Neural progenitor cell (in vitro differentiated cells): Measurements from ENCODE around the gene MYCBP2. TPM values are rescaled to one million over a fixed set of nuclear protein-coding genes. Genes with fewer than 3 reads are reported as not detected.

Experiments
- DNase-seq: peaks from one replicate; pipeline ENCODE4 v3.0.0-alpha.2; 2016; ENCODE audit warnings: low spot score
- H2AFZ ChIP-seq: fragments of 200-600 bp; sonication (generic); replicated peaks from 2 replicates; pipeline ENCODE4 v1.6.1; 2016; ENCODE audit warnings: antibody characterized with exemption
- H3F3A ChIP-seq: fragments of 200-600 bp; sonication (generic); 2 replicates; pipeline ENCODE4 v1.6.1; 2016; ENCODE audit warnings: antibody characterized with exemption, low read depth
- H3K27ac ChIP-seq: fragments of 200-600 bp; sonication (generic); 2 replicates; pipeline ENCODE4 v1.5.1; 2016; ENCODE audit warnings: mild to moderate bottlenecking
- H3K27me3 ChIP-seq: fragments of 200-600 bp; sonication (generic); 2 replicates; pipeline ENCODE4 v1.6.1; 2016; ENCODE audit warnings: mild to moderate bottlenecking, moderate library complexity
- H3K36me3 ChIP-seq: fragments of 200-600 bp; sonication (generic); 2 replicates; pipeline ENCODE4 v1.5.1; 2016
- H3K4me1 ChIP-seq: fragments of 200-600 bp; sonication (generic); 2 replicates; pipeline ENCODE4 v1.6.1; 2016; ENCODE audit warnings: mixed run types
- H3K4me2 ChIP-seq: fragments of 200-600 bp; sonication (generic); 2 replicates; pipeline ENCODE4 v1.6.1; 2016
- H3K4me3 ChIP-seq: fragments of 200-600 bp; sonication (generic); 2 replicates; pipeline ENCODE4 v1.5.1; 2016
- H3K79me2 ChIP-seq: fragments of 200-600 bp; sonication (generic); 2 replicates; pipeline ENCODE4 v1.6.1; 2016; ENCODE audit warnings: low read depth
- H3K9ac ChIP-seq: fragments of 200-600 bp; sonication (generic); 2 replicates; pipeline ENCODE4 v1.6.1; 2016
- H3K9me3 ChIP-seq: fragments of 200-600 bp; sonication (generic); 2 replicates; pipeline ENCODE4 v1.5.1; 2016; ENCODE audit warnings: low read depth
- H4K20me1 ChIP-seq: fragments of 200-600 bp; sonication (generic); 2 replicates; pipeline ENCODE4 v1.6.1; 2016; ENCODE audit warnings: low read depth
- H3K27ac Mint-ChIP-seq: 3 replicates; pipeline ENCODE4 v1.8.0; 2021; ENCODE audit warnings: mixed read lengths
- H3K27me3 Mint-ChIP-seq: 2 replicates; pipeline ENCODE4 v1.8.0; 2022; ENCODE audit warnings: low read depth, mild to moderate bottlenecking, inconsistent platforms, moderate library complexity, mixed read lengths; ENCODE audit not compliant: insufficient read depth
- H3K36me3 Mint-ChIP-seq: 3 replicates; pipeline ENCODE4 v1.8.0; 2021; ENCODE audit warnings: mixed read lengths
- H3K4me1 Mint-ChIP-seq: 3 replicates; pipeline ENCODE4 v1.8.0; 2021; ENCODE audit warnings: mixed read lengths
- H3K4me3 Mint-ChIP-seq: 3 replicates; pipeline ENCODE4 v1.8.0; 2021; ENCODE audit warnings: mild to moderate bottlenecking, moderate library complexity, mixed read lengths
- H3K9me3 Mint-ChIP-seq: 3 replicates; pipeline ENCODE4 v1.8.0; 2020; ENCODE audit warnings: mixed read lengths
- CTCF ChIP-seq: fragments of 200-600 bp; sonication (generic); IDR thresholded peaks from 2 replicates; pipeline ENCODE4 v1.5.1; 2017; ENCODE audit warnings: antibody characterized with exemption, mild to moderate bottlenecking
- EZH2 ChIP-seq: fragments of 200-600 bp; sonication (generic); IDR thresholded peaks from 2 replicates; pipeline ENCODE4 v1.6.1; 2017; ENCODE audit warnings: antibody characterized with exemption, mild to moderate bottlenecking, moderate library complexity
- EZH2phosphoT487 ChIP-seq: fragments of 200-600 bp; sonication (generic); IDR thresholded peaks from 2 replicates; pipeline ENCODE4 v1.6.1; 2017; ENCODE audit warnings: antibody characterized with exemption
- total RNA-seq: library from RNA; depleted of rRNA; stranded (reverse); fragments of >200 nt; gene quantifications from 2 replicates; pipeline ENCODE4 v1.2.3, GENCODE V29; 2015; ENCODE audit warnings: low replicate concordance

Gene MYCBP2
- total RNA-seq, 1 donor from 2014 or later = 37.8 TPM

GRCh38 chr13:77299587-77299986, 27.3 kb downstream of the MYCBP2 start:
- Histone ChIP-seq H3K9me3 (no peaks in the 10 kb centered on the region), H4K20me1 (no peaks in the 10 kb centered on the region), H3F3A (no peaks in the 10 kb centered on the region), H3K4me2 (no peak overlapping the region), H3K27ac (no peak overlapping the region), H2AFZ (no peak overlapping the region), H3K27me3 (no peaks in the 10 kb centered on the region), H3K4me3 (no peak overlapping the region), H3K9ac (no peak overlapping the region), H3K4me1 (no peaks in the 10 kb centered on the region), H3K36me3 (peaks cover 4% of the 10 kb centered on the region), H3K79me2 (peaks cover 69% of the 10 kb centered on the region)
- DNase-seq = no peak
- Mint-ChIP-seq H3K4me3 (no peak overlapping the region), H3K36me3 (peaks cover 14% of the 10 kb centered on the region), H3K27me3 (peaks cover 2% of the 10 kb centered on the region), H3K27ac (no peak overlapping the region), H3K4me1 (no peaks in the 10 kb centered on the region), H3K9me3 (peaks cover 7% of the 10 kb centered on the region)
- TF ChIP-seq CTCF (no peak), EZH2phosphoT487 (no peak), EZH2 (no peak)

- Histone ChIP-seq H3K36me3 (peaks cover 1% of the 10 kb centered on the region), H3K9me3 (no peaks in the 10 kb centered on the region), H3K4me3 (no peak overlapping the region), H2AFZ (no peak overlapping the region), H3K4me1 (no peaks in the 10 kb centered on the region), H3K27me3 (no peaks in the 10 kb centered on the region), H4K20me1 (no peaks in the 10 kb centered on the region), H3K4me2 (no peak overlapping the region), H3K27ac (no peak overlapping the region), H3K9ac (no peak overlapping the region), H3K79me2 (peaks cover 57% of the 10 kb centered on the region), H3F3A (no peaks in the 10 kb centered on the region)
- no peaks in the 10 kb centered on the region for H3K4me1 Mint-ChIP-seq
- no peak overlapping the region for H3K27ac Mint-ChIP-seq
- no peak overlapping the region for H3K4me3 Mint-ChIP-seq
- H3K36me3 Mint-ChIP-seq = peaks cover 15% of the 10 kb centered on the region
- peaks cover 3% of the 10 kb centered on the region for H3K9me3 Mint-ChIP-seq
- peaks cover 2% of the 10 kb centered on the region for H3K27me3 Mint-ChIP-seq
- TF ChIP-seq CTCF (no peak), EZH2 (no peak), EZH2phosphoT487 (no peak)
- no peak for DNase-seq
Observed at GRCh38 chr13:77298426-77298825, 28.5 kb downstream of the MYCBP2 start.

GRCh38 chr13:77291774-77292173, 35.1 kb downstream of the MYCBP2 start:
- Mint-ChIP-seq H3K27ac (no peak overlapping the region), H3K36me3 (peaks cover 53% of the 10 kb centered on the region), H3K4me1 (no peaks in the 10 kb centered on the region), H3K9me3 (peaks cover 6% of the 10 kb centered on the region), H3K27me3 (no peaks in the 10 kb centered on the region), H3K4me3 (no peak overlapping the region)
- H3K4me2 ChIP-seq = no peak overlapping the region
- H3K79me2 ChIP-seq = no peaks in the 10 kb centered on the region
- H3K36me3 ChIP-seq = no peaks in the 10 kb centered on the region
- H3K9me3 ChIP-seq = no peaks in the 10 kb centered on the region
- TF ChIP-seq EZH2 (no peak), EZH2phosphoT487 (no peak), CTCF (no peak)
- no peak overlapping the region for H2AFZ ChIP-seq
- no peaks in the 10 kb centered on the region for H3K4me1 ChIP-seq
- H3K4me3 ChIP-seq = no peak overlapping the region
- H3K27me3 ChIP-seq = no peaks in the 10 kb centered on the region
- H3F3A ChIP-seq = no peaks in the 10 kb centered on the region
- no peaks in the 10 kb centered on the region for H4K20me1 ChIP-seq
- no peak overlapping the region for H3K9ac ChIP-seq
- DNase-seq = no peak
- no peak overlapping the region for H3K27ac ChIP-seq
